HepG2 (cell line): ENCODE results near the gene BCAM. TPM values are rescaled to one million over a fixed set of nuclear protein-coding genes. Genes with fewer than 3 reads are reported as not detected.
A peak's percentile ranks its signal among the peaks of the same experiment; 100 is the strongest.

Experiments used
- ATF4 ChIP-seq, 2 experiments: fragments of 450-650 bp in 1 of 2; sonication (generic) in 1 of 2; formaldehyde crosslinking; IDR thresholded peaks; 2 replicates each; pipeline versions ENCODE4 v1.5.0 to v1.8.0; 2020 to 2022; ENCODE audit warnings: mild to moderate bottlenecking in 1 of 2, missing genetic modification reagents in 1 of 2
- CHD4 ChIP-seq: fragments of 200-600 bp; sonication (generic); IDR thresholded peaks from 2 replicates; pipeline ENCODE4 v1.7.0; 2017; ENCODE audit warnings: mild to moderate bottlenecking, low read length, borderline replicate concordance
- ELF3 ChIP-seq: IDR thresholded peaks from 2 replicates; pipeline ENCODE4 v1.6.1; 2016; ENCODE audit warnings: missing genetic modification reagents, missing compliant biosample characterization
- GATAD1 ChIP-seq: IDR thresholded peaks from 2 replicates; pipeline ENCODE4 v1.6.1; 2016; ENCODE audit warnings: missing genetic modification reagents, missing compliant biosample characterization
- HINFP ChIP-seq: sonication (generic); formaldehyde crosslinking; IDR thresholded peaks from 2 replicates; pipeline ENCODE4 v1.4.0; 2020; ENCODE audit warnings: low read depth, mild to moderate bottlenecking, missing genetic modification reagents
- IRF2 ChIP-seq: IDR thresholded peaks from 2 replicates; pipeline ENCODE4 v1.6.1; 2018; ENCODE audit warnings: missing genetic modification reagents, missing compliant biosample characterization
- KDM3A ChIP-seq: IDR thresholded peaks from 2 replicates; pipeline ENCODE4 v1.6.1; 2018; ENCODE audit warnings: low read depth, missing compliant biosample characterization
- MIER2 ChIP-seq: IDR thresholded peaks from 2 replicates; pipeline ENCODE4 v1.6.1; 2016; ENCODE audit warnings: missing biosample characterization, missing genetic modification reagents
- NR2F6 ChIP-seq, 2 experiments: IDR thresholded peaks; 2 replicates each; pipeline ENCODE4 v1.6.1; 2016; ENCODE audit warnings: antibody characterized with exemption in 1 of 2, mild to moderate bottlenecking in 1 of 2
- PPARG ChIP-seq: conservative IDR thresholded peaks from 2 replicates; pipeline ENCODE4 v1.6.1; 2016; ENCODE audit warnings: missing biosample characterization, missing genetic modification reagents
- PRPF4 ChIP-seq: fragments of 200-400 bp; formaldehyde crosslinking; IDR thresholded peaks from 2 replicates; pipeline ENCODE4 v1.6.1; 2016; ENCODE audit warnings: low read length, low read depth; ENCODE audit not compliant: poor library complexity, severe bottlenecking
- RARA ChIP-seq: IDR thresholded peaks from 2 replicates; pipeline ENCODE4 v1.6.1; 2016; ENCODE audit warnings: missing genetic modification reagents, missing compliant biosample characterization
- RBM39 ChIP-seq: fragments of 200-400 bp; formaldehyde crosslinking; IDR thresholded peaks from one replicate; pipeline ENCODE4 v1.6.1; 2018; ENCODE audit warnings: antibody characterized with exemption, mild to moderate bottlenecking, low read depth, low read length; ENCODE audit not compliant: poor library complexity, severe bottlenecking
- REPIN1 ChIP-seq: sonication (generic); formaldehyde crosslinking; IDR thresholded peaks from 2 replicates; pipeline ENCODE4 v1.8.0; 2022; ENCODE audit warnings: missing genetic modification reagents, low read depth, mild to moderate bottlenecking, borderline replicate concordance
- RFX5 ChIP-seq: IDR thresholded peaks from 2 replicates; pipeline ENCODE4 v1.6.1; 2011; ENCODE audit warnings: low read depth, low read length, improper control_type of control experiment
- RFXAP ChIP-seq: sonication (generic); formaldehyde crosslinking; IDR thresholded peaks from 2 replicates; pipeline ENCODE4 v1.4.0; 2020; ENCODE audit warnings: missing genetic modification reagents, borderline replicate concordance
- SMC3 ChIP-seq: IDR thresholded peaks from 2 replicates; pipeline ENCODE4 v1.6.1; 2011; ENCODE audit warnings: low read length, improper control_type of control experiment
- SP5 ChIP-seq: IDR thresholded peaks from 2 replicates; pipeline ENCODE4 v1.6.1; 2016; ENCODE audit warnings: low read depth, borderline replicate concordance
- ZMAT3 ChIP-seq: sonication (generic); formaldehyde crosslinking; conservative IDR thresholded peaks from 2 replicates; pipeline ENCODE4 v1.7.0; 2021; ENCODE audit warnings: missing genetic modification reagents
- ZMYM4 ChIP-seq: sonication (generic); formaldehyde crosslinking; IDR thresholded peaks from 2 replicates; pipeline ENCODE4 v1.8.1; 2023; ENCODE audit warnings: mild to moderate bottlenecking, missing genetic modification reagents
- ZNF136 ChIP-seq: sonication (generic); formaldehyde crosslinking; IDR thresholded peaks from 2 replicates; pipeline ENCODE4 v1.8.1; 2022; ENCODE audit warnings: low read depth, mild to moderate bottlenecking, moderate library complexity, missing genetic modification reagents
- ZNF274 ChIP-seq: sonication (generic); formaldehyde crosslinking; IDR thresholded peaks from 2 replicates; pipeline ENCODE4 v1.5.1; 2020; ENCODE audit warnings: mild to moderate bottlenecking, missing genetic modification reagents
- ZNF430 ChIP-seq: sonication (generic); formaldehyde crosslinking; IDR thresholded peaks from 2 replicates; pipeline ENCODE4 v1.9.0; 2021; ENCODE audit warnings: mild to moderate bottlenecking, missing genetic modification reagents
- ZNF652 ChIP-seq: IDR thresholded peaks from 2 replicates; pipeline ENCODE4 v1.6.1; 2016; ENCODE audit warnings: low read depth, borderline replicate concordance
- ZZZ3 ChIP-seq: sonication (generic); formaldehyde crosslinking; IDR thresholded peaks from 2 replicates; pipeline ENCODE4 v1.4.0; 2020; ENCODE audit warnings: missing genetic modification reagents, mild to moderate bottlenecking, borderline replicate concordance
- polyA plus RNA-seq, 8 experiments: library from polyadenylated mRNA; depleted of rRNA in 3 of 8; stranded (reverse) in 7 of 8; unstranded in 1 of 8; fragments of >200 nt; fragmentation: Illumina TruSeq in 4 of 8; extraction: Trizol in 4 of 8; gene quantifications; 2 replicates each; pipeline versions ENCODE4 v1.2.1 to v1.2.3, GENCODE V29; 2011 to 2016; ENCODE audit warnings: low read depth in 4 of 8, missing spikeins in 1 of 8, mixed read lengths in 1 of 8; ENCODE audit not compliant: insufficient read depth in 1 of 8
- total RNA-seq, 5 experiments: library from RNA; depleted of rRNA; stranded (reverse); fragments of >200 nt; fragmentation: Illumina TruSeq; extraction: Trizol; gene quantifications; 2 replicates each; pipeline ENCODE4 v1.2.3, GENCODE V29; 2016; ENCODE audit warnings: low read depth in 1 of 5

Gene BCAM
- total and polyA plus RNA-seq, 2 of the 13 experiments (the other 11 are each of a cell fraction or from before 2014, with no cell fraction given) = 51.2 to 62.7 TPM

- TF ChIP-seq RBM39 (peak; percentile 12), ELF3 (peak; percentile 35; the same call in 1 of the 2 replicates), ZNF274 (CRISPR knock-in tag) (peak; percentile 43; the same call in 1 of the 2 replicates), ZNF136 (CRISPR knock-in tag) (0 out of 2 replicates have a peak, but pooled peaks have one; percentile 38), ZMYM4 (CRISPR knock-in tag) (peak; percentile 52; the same call in 1 of the 2 replicates), ZNF652 (CRISPR knock-in tag) (no peak), PPARG (CRISPR knock-in tag) (peak; percentile 32; the same call in 1 of the 2 replicates), RFX5 (0 out of 2 replicates have a peak, but pooled peaks have one; percentile 41), SMC3 (peak; percentile 47), ZMAT3 (CRISPR knock-in tag) (peak; percentile 43; the same call in 1 of the 2 replicates), SP5 (CRISPR knock-in tag) (peak; percentile 9; the same call in 1 of the 2 replicates), ZNF430 (peak; percentile 83), RARA (CRISPR knock-in tag) (peak; percentile 28; the same call in 1 of the 2 replicates), CHD4 (peak; percentile 29; the same call in 1 of the 2 replicates), REPIN1 (CRISPR knock-in tag) (peak; percentile 68; the same call in 1 of the 2 replicates), ZZZ3 (CRISPR knock-in tag) (no peak), RFXAP (CRISPR knock-in tag) (0 out of 2 replicates have a peak, but pooled peaks have one; percentile 29), IRF2 (CRISPR knock-in tag) (peak; percentile 71), HINFP (peak; percentile 6; the same call in 1 of the 2 replicates), GATAD1 (peak; percentile 44; the same call in 1 of the 2 replicates), PRPF4 (no peak), NR2F6 (IDR thresholded peaks at IDR 0.05) (0 out of 2 replicates have a peak, but pooled peaks have one; percentile 10), NR2F6 (CRISPR knock-in tag; IDR thresholded peaks at IDR 0.05) (0 out of 2 replicates have a peak, but pooled peaks have one; percentile 53), ATF4 (CRISPR knock-in tag; IDR thresholded peaks at IDR 0.05) (peak in 1 of 2 experiments; percentile 60; a peak in 2 of 4 replicates), MIER2 (CRISPR knock-in tag) (0 out of 2 replicates have a peak, but pooled peaks have one; percentile 27), KDM3A (0 out of 2 replicates have a peak, but pooled peaks have one; percentile 37)
Observed at GRCh38 chr19:44845612-44846454, 36.9 kb downstream of the BCAM start, which contains the start of gene NECTIN2 (continued).
